A549 (cell line): Measurements from ENCODE around the gene ADAT1.

Experiments
- BHLHE40 ChIP-seq: IDR thresholded peaks from 2 replicates; pipeline ENCODE4 v1.6.1; 2012; ENCODE audit warnings: low read depth, low read length, inconsistent platforms
- CBX8 ChIP-seq: fragments of 200-600 bp; sonication (generic); IDR thresholded peaks from 2 replicates; pipeline ENCODE4 v1.6.1; 2016
- CTCF ChIP-seq: fragments of >200 bp; sonication (Bioruptor Twin); formaldehyde crosslinking; IDR thresholded peaks from 3 replicates; pipeline ENCODE4 v1.5.1; 2016
- E2F6 ChIP-seq: IDR thresholded peaks from 2 replicates; pipeline ENCODE4 v1.6.1; 2012; ENCODE audit warnings: low read depth, borderline replicate concordance
- ELK1 ChIP-seq: fragments of 150-350 bp; IDR thresholded peaks from 2 replicates; pipeline ENCODE4 v1.6.1; 2014; ENCODE audit warnings: low read depth, mild to moderate bottlenecking, low read length
- EP300 ChIP-seq, 2 experiments: fragments of >200 bp; sonication (Bioruptor Twin); formaldehyde crosslinking; IDR thresholded peaks; 2 replicates in 1 of 2; 3 replicates in 1 of 2; pipeline ENCODE4 v1.6.1; 2016 to 2017
- ESRRA ChIP-seq: fragments of 150-350 bp; IDR thresholded peaks from 2 replicates; pipeline ENCODE4 v1.6.1; 2014; ENCODE audit warnings: mild to moderate bottlenecking, low read length, borderline replicate concordance
- HOXA7 ChIP-seq: fragments of 250-450 bp; sonication (Bioruptor Pico); IDR thresholded peaks from 2 replicates; pipeline ENCODE4 v1.5.0; 2020; ENCODE audit warnings: mild to moderate bottlenecking, moderate library complexity
- MAX ChIP-seq: IDR thresholded peaks from 2 replicates; pipeline ENCODE4 v1.6.1; 2012
- PHF8 ChIP-seq: fragments of 200-600 bp; sonication (generic); IDR thresholded peaks from 2 replicates; pipeline ENCODE4 v1.6.1; 2016; ENCODE audit warnings: low read depth, mild to moderate bottlenecking, antibody characterized with exemption, moderate library complexity, borderline replicate concordance
- POLR2A ChIP-seq: IDR thresholded peaks from 2 replicates; pipeline ENCODE4 v1.6.1; 2012; ENCODE audit warnings: mild to moderate bottlenecking, low read length
- RCOR1 ChIP-seq: fragments of 150-350 bp; IDR thresholded peaks from 2 replicates; pipeline ENCODE4 v1.6.1; 2014; ENCODE audit warnings: antibody characterized with exemption, low read length, low read depth

- TF ChIP-seq EP300 (IDR thresholded peaks at IDR 0.05) (no peak), E2F6 (no peak), CBX8 (no peak), CTCF (no peak), ELK1 (no peak), MAX (no peak), POLR2A (no peak), HOXA7 (CRISPR knock-in tag) (no peak), ESRRA (no peak), PHF8 (no peak), RCOR1 (no peak), BHLHE40 (no peak)
Measured at GRCh38 chr16:75558846-75559401, 64.2 kb downstream of the ADAT1 start.
